Stomach smooth muscle (tissue), 2 donors: ENCODE results near the gene IGLL1.
"Not testable (repeated sequence)": the region's sequence is repeated elsewhere in the genome, so short reads cannot be mapped to it uniquely, and the experiment has no call there.

ENCODE experiments used
- H3K27ac ChIP-seq: one replicate; pipeline ENCODE4 v1.7.0; 2013; ENCODE audit warnings: mild to moderate bottlenecking, low read length, inconsistent platforms
- H3K27me3 ChIP-seq, 2 donors: one replicate each; pipeline ENCODE4 v1.7.0; 2013; ENCODE audit warnings: low read length in 2 of 2; ENCODE audit not compliant: insufficient read depth in 2 of 2, control insufficient read depth in 1 of 2
- H3K36me3 ChIP-seq, 2 donors: one replicate each; pipeline ENCODE4 v1.7.0; 2013; ENCODE audit warnings: low read length in 2 of 2; ENCODE audit not compliant: control insufficient read depth in 2 of 2, insufficient read depth in 2 of 2
- H3K4me1 ChIP-seq: one replicate; pipeline ENCODE4 v1.7.0; 2013; ENCODE audit warnings: low read length; ENCODE audit not compliant: control insufficient read depth, insufficient read depth
- H3K4me3 ChIP-seq, 2 donors: one replicate each; pipeline ENCODE4 v1.7.0; 2013; ENCODE audit warnings: low read length in 2 of 2
- H3K9ac ChIP-seq, 2 donors: one replicate each; pipeline ENCODE4 v1.7.0; 2013; ENCODE audit warnings: low read length in 2 of 2, mild to moderate bottlenecking in 1 of 2
- H3K9me3 ChIP-seq, 2 donors: one replicate each; pipeline ENCODE4 v1.7.0; 2013; ENCODE audit warnings: low read length in 2 of 2; ENCODE audit not compliant: control insufficient read depth in 2 of 2
- donor health status: healthy.
- donor health status: Pancreatic carcinoma.

Gene IGLL1

DNA sequence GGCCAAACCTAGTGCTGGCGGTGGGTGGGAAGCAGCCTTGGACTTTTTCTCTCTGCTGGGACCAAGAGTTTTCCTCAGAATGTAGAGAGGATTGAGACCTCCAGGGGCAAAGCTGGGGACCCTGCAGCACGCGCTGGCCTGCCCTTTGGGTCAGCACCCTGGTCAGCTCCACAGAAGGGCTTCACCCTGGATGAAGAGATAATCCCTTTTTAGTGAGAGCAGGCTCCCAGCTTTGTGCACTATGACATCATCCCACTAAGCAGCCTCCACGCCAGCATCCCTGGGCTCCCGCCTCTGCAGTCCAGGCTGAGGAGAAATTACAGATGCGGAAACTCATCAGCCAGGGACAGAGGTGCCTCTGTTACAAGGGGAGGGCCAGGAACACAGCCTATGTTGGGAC is 28.5 kb upstream of the IGLL1 start:
- Histone ChIP-seq H3K4me1 (peaks cover 3% of the 10 kb centered on the region), H3K27ac (no peak overlapping the region)

DNA sequence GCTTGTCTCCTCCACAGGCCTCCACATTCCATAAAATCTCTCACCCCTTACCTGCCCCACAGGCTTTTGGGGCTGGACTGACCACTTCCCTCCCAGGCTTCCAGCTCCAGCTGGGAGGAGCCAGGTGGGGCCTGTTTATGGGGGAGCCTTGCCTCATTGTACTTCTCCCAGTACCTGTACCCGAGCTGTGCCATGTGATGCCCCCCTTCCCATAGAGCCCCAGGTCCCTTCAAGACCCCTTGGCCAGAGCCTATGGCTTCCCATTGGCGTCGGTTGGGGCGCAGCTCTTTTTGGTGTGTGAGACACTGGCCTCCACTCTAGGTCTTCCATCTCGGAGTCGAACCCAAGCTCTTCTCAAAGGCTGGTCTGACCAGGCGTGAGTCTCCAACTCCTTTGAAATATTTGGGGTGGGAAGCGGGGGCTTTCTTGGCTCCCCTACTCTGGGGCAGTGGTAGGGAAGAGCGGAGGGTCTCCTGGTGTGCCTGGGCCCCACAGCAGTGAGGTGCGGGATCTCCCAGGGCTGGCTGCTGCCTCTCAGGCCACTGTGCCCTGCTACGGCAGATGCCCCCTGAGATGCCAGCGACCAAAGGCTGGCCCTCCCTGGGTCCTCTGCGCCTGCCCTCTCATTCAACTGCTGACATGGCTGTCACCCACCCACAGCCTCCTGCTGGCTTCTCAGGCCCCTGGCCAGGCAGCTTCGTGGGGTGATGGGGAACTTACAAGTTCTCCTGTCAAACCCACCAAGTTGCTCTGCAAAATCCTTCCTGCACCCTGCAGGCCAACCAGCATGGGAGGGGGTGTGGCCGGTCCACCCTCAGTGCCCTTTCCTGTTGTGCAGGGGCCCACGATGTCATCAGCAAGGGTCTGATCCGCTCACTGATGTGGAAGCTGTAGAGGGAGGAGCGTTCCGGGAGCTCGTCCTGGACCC is 26.4 kb upstream of the IGLL1 start:
- H3K9me3 ChIP-seq: no peaks in the 10 kb centered on the region
- H3K27ac ChIP-seq: no peak overlapping the region
- no peak overlapping the region for H3K4me3 ChIP-seq
- H3K27me3 ChIP-seq: peaks cover 0 to 2% of the 10 kb centered on the region in 2 donors
- no peak overlapping the region for H3K9ac ChIP-seq
- H3K4me1 ChIP-seq: peaks cover 3% of the 10 kb centered on the region
- no peaks in the 10 kb centered on the region for H3K36me3 ChIP-seq

More for the DNA sequence above, 28.5 kb upstream of the IGLL1 start:
- no peak overlapping the region for H3K4me3 ChIP-seq
- H3K36me3 ChIP-seq: no peaks in the 10 kb centered on the region
- no peak overlapping the region for H3K9ac ChIP-seq
- H3K27me3 ChIP-seq: peaks cover 0 to 2% of the 10 kb centered on the region in 2 donors
- no peaks in the 10 kb centered on the region for H3K9me3 ChIP-seq

DNA sequence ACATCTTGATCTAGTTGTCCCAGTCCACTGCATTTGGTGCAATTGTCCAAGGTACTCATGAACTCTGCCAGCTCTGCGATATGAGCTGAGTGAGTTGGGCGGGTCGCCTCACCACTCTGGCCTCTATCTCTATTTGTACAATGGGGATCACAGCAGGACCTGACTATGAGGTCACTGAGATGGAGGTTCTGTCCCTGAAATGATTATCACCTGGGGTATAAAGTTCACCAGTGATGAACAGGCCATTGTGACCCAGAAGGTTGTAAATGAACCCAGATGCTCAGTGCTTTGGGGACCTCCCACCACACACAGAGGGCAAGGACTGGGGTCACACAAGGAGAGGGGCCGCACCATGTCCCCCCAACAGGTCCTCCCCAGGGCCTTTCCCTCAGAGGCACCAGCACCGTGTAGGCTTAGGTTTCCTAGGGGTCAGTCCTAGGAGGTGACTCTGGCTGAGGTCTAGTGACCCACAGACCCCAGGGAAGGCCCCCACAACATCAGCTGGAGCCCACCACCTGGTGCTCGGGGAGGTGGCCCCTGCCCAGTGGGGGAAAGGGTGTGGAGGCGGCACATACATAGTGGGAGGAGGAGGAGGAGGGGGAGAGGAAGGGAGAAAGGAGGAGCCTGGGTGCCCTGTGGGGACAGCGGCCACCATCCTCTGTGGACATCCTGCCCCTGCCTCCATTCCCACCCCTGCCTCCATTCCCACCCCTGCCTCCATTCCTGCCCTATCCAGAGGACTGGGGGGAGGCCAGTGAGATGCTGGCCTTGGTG is 25.0 kb upstream of the IGLL1 start:
- Histone ChIP-seq H3K36me3 (no peaks in the 10 kb centered on the region), H3K9me3 (no peaks in the 10 kb centered on the region), H3K27ac (no peak overlapping the region), H3K4me3 (no peak overlapping the region), H3K9ac (no peak overlapping the region), H3K4me1 (peaks cover 3% of the 10 kb centered on the region), H3K27me3 (peaks cover 0 to 2% of the 10 kb centered on the region in 2 donors)

DNA sequence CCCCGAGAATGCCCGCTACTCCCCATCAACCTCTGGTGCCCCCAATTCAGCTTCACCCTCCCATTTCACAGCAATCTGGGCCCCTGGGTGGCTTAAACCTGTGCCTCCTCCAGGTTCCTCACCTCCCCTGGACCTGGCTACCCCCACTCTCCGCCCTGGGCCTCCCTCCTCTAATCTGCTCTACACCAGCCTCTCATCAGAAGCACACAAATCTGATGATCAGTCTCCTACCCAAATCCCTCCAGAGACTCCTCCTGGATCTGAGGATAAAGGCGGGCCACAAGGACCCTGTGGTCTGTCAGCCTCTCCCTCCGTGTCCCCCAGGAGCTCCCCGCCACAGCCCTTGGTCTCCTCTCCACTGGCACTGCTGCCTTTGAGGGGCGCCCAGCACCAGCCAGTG is 23.2 kb upstream of the IGLL1 start:
- no peak overlapping the region for H3K9ac ChIP-seq
- H3K27me3 ChIP-seq: peaks cover 0 to 2% of the 10 kb centered on the region in 2 donors
- H3K27ac ChIP-seq: no peak overlapping the region
- H3K4me3 ChIP-seq: no peak overlapping the region
- H3K4me1 ChIP-seq: no peaks in the 10 kb centered on the region
- H3K36me3 ChIP-seq: no peaks in the 10 kb centered on the region
- H3K9me3 ChIP-seq: no peaks in the 10 kb centered on the region

DNA sequence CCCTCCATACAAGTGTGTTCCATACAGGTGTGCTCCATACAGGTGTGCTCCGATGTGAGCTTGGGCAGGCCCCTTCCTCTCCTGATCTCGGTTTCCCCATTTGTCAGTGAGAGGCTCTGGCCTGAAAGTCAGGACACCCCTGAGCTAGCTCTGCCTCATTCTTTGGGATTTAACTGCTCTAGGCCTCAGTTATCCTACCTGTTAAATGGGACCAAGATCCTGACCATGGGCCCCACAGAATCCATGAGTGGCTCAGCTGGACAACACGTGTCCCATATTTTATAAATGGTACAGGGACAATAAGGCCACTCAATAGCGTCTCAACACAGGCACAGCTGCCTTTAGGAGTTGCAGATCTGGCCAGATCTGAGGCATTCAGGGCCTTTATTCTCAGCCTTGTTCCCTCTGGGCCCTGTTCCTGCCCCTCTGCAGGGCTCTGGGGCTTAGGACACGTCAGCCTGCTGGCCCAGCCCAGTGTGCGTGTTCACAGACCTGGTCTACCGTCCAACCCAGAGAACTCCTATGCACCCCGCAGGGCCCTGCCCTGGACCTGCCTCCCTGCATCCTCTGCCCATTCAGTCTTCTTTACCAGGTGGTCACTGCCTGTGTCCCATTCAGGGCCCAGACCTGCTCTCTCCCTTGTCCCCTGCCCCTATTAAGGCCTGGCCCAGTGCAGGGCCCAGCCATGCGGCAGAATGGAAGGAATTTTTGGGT is 18.9 kb upstream of the IGLL1 start:
- no peaks in the 10 kb centered on the region for H3K4me1 ChIP-seq

DNA sequence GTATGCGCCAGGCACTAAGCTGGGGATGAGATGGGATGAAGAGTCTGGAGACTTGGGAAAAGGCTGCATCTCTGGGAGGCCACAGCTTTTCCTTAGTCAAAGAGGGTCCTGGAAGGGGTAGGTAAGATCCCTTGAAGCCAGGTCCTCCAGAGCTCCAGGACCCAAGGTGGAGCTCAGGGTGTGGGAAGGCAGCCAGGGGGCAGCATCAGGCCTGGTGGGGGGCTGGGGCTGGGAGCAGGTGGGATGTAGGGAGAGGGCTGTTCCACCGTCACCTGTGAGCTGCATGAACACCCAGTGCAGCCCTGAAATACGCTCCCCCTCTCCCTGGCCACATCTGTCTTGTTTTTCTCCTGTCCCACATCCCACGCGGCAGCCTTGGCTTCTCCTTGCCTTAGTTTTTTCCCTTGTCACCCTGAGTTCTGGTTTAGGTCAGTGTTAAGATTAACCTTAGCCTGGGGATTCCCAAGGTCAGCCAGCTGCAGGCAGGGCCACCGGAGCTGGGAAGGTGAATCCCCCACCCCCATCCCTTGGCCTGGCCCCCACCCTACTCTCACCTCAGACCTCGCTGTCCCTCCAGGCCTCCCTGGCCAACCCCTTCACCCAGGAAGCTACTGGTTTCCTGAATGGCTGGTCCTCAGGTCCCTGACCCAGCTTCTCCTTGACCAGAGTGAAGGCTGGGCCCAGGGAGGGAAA is 17.6 kb upstream of the IGLL1 start:
- not testable (repeated sequence) for H3K4me1 ChIP-seq, H3K36me3 ChIP-seq, H3K4me3 ChIP-seq, H3K9me3 ChIP-seq, H3K9ac ChIP-seq, H3K27me3 ChIP-seq, H3K27ac ChIP-seq

More for the DNA sequence above, 18.9 kb upstream of the IGLL1 start:
- Histone ChIP-seq H3K36me3 (no peaks in the 10 kb centered on the region), H3K9ac (no peak overlapping the region), H3K27me3 (no peaks in the 10 kb centered on the region), H3K9me3 (no peaks in the 10 kb centered on the region), H3K4me3 (no peak overlapping the region), H3K27ac (no peak overlapping the region)

DNA sequence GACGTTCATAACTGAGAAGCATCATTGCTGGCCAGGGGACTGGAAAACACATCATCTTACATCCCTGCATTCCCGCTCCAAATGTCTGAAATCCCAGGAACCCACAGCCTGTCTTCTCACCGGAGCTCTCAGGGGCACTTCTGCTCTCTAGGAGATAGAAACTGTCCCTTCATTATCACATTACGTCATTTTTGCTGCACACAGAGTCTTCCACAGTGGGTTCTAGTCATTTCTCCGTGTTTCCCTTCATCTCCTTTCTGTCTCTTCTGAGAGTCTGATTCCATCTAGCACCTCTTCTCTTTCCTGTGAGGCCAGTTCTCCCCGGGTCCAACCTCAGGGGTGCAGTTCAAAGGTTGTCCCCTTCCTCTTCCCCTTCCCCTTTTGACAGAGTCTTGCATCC is 15.8 kb upstream of the IGLL1 start:
- not testable (repeated sequence) for H3K27ac ChIP-seq, H3K9me3 ChIP-seq, H3K36me3 ChIP-seq, H3K9ac ChIP-seq, H3K27me3 ChIP-seq, H3K4me3 ChIP-seq, H3K4me1 ChIP-seq

DNA sequence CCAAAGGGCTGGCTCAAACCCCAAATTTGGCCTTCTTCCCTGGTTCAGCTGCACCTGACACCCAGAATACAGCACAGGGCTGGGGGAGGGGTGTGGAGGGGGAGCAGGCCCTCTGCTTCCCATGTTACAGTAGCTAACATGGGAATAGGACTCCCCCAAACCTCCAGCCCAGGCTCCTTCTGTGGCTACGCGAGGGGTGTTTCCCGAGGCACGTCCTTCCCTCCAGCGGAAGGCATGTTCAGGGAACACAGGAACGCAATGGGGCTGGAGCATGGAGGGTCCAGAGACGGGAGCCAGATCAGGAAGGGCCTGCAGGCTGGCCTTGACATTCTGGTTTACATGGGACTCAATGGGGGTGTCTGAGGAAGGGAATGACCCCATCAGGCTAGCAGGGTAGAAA is 11.8 kb upstream of the IGLL1 start:
- no peaks in the 10 kb centered on the region for H3K9me3 ChIP-seq
- no peaks in the 10 kb centered on the region for H3K36me3 ChIP-seq
- H3K4me3 ChIP-seq: no peak overlapping the region
- no peak overlapping the region for H3K27ac ChIP-seq
- no peaks in the 10 kb centered on the region for H3K4me1 ChIP-seq
- H3K27me3 ChIP-seq: no peaks in the 10 kb centered on the region
- no peak overlapping the region for H3K9ac ChIP-seq

DNA sequence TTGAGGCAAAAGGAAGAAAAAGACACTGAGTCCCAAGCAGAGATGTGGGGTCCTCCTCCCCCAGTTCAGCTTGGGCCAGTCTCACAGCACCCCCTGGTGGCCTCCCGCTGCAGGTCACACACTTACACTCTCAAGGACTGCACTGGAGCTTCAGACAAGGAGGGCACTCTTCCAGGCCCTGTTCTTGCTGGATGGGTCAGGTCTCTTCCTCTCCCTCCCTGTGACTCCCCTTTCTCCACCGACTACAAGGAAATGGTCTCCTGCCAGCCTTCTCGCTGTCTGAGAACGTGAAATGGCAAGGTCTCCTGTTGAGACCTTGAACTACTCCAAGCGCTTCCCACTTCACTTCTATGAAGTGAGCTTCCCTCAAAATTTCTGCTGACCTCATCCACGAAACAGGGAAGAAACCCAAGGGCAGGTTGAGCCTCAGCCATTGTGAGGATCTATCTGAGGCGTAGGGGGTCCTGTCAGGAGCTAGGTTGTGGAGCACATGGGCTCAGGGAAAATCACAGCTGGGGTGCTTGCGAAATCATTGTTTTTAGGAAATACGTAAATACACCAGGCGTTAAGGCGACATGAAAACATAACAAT is 11.2 kb upstream of the IGLL1 start:
- Histone ChIP-seq H3K36me3 (no peaks in the 10 kb centered on the region), H3K9ac (no peak overlapping the region)

DNA sequence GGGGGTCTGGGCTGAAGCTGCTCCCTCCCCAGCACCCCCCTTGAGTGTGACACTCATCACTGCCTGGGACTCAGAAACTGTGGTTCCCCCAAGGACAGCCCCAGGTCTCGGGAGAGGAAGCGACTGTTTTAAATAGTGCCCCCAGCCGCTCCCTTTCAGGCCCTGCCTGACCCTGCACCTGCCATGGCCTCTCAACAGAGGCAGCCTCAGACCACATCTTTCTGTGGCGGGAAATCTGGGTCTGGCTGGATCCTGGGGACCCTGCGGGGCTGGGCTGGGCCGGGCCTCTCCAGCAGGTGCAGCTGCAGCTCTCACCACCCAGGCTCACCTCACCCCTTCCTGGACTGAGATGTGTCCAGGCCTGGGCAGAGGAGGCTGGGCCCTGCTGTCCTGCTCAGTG is 3.7 kb upstream of the IGLL1 start:
- H3K27ac ChIP-seq: no peak overlapping the region
- H3K36me3 ChIP-seq: no peaks in the 10 kb centered on the region
- no peak overlapping the region for H3K4me3 ChIP-seq
- peaks cover 0 to 2% of the 10 kb centered on the region in 2 donors for H3K27me3 ChIP-seq
- H3K9ac ChIP-seq: no peak overlapping the region
- H3K4me1 ChIP-seq: no peaks in the 10 kb centered on the region
- no peaks in the 10 kb centered on the region for H3K9me3 ChIP-seq

More for the DNA sequence above, 11.2 kb upstream of the IGLL1 start:
- no peak overlapping the region for H3K4me3 ChIP-seq
- no peak overlapping the region for H3K27ac ChIP-seq
- H3K27me3 ChIP-seq: no peaks in the 10 kb centered on the region
- H3K9me3 ChIP-seq: no peaks in the 10 kb centered on the region
- no peaks in the 10 kb centered on the region for H3K4me1 ChIP-seq
